GM18505 (cell line): ENCODE data around the gene SLC6A19.

Experiments
- ATAC-seq: cut with Tn5 transposase; IDR thresholded peaks from one replicate; pipeline ENCODE4 v1.9.1; 2021; ENCODE audit not compliant: unreplicated experiment
- POLR2A ChIP-seq: IDR thresholded peaks from 4 replicates; pipeline ENCODE4 v1.6.1; 2011; ENCODE audit warnings: borderline replicate concordance; ENCODE audit not compliant: insufficient read depth, insufficient read length; ENCODE audit errors: extremely low read depth

Gene SLC6A19

GRCh38 chr5:1273745-1274144, 72.3 kb downstream of the SLC6A19 start:
- no peak for TF ChIP-seq POLR2A
- no peak for ATAC-seq

DNA sequence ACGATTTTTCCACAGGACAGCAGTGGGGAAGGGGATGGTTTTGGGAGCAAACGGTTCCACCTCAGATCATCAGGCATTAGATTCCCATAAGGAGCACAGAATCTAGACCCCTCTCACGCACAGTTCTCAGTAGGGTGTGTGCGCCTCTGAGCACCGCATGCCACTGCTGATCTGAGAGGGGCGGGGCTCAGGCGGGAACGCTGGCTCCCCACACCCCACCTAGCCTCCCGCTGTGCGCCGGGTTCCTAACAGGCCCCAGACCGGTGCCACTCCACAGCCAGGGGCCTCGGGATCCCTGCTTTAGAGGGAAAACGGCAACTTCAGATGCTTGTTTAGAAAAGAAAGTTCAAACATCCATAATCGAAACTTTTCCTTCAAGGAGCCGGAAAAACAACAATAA, 73.1 kb downstream of the SLC6A19 start:
- TF ChIP-seq POLR2A = no peak
- no peak for ATAC-seq
